NCI-H1092 (cell line): ENCODE data around the gene EMSY.

Experiments used
- DNase-seq: peaks from one replicate; lab custom pipeline; 2025; lab: John Stamatoyannopoulos, UW

The EMSY gene

DNA sequence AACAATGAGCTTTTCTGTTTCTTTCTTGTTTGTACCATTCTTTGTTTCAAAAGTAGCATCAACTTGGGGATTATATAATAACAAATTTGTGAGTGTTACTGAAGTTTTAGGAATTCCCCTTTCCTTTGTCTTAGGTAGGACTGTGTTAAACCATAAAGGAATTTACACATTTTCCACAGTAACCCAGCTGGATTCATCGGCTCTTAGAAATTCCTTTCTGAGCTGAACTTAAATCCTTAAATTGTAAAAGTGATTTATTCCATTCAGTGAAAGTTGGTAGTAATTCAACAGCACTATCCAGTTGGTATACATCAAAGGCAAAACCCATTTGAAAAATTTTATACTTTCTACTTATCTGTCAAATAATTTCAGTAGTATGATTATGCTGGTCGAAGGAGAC lies 11.8 kb downstream of the EMSY start:
- no peak for DNase-seq

DNA sequence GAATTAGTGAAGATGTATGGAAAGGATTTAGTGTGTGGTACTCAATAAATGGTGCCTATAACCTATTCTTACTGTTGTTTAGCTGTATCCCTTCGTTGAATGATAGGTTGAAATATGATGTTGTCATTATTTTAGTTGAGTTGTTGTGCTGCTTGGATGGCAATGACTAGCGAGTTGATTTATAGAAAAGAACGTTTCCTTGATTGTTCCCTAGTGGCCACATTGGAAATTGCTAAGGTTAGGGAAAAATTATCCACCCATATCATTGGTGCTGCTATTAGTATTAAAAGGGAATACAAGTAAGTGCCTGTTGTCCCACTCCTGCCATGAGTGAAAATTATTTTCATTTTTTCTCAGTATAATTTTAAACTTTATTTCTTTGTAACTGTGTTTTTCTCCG lies 14.5 kb downstream of the EMSY start:
- no peak for DNase-seq

DNA sequence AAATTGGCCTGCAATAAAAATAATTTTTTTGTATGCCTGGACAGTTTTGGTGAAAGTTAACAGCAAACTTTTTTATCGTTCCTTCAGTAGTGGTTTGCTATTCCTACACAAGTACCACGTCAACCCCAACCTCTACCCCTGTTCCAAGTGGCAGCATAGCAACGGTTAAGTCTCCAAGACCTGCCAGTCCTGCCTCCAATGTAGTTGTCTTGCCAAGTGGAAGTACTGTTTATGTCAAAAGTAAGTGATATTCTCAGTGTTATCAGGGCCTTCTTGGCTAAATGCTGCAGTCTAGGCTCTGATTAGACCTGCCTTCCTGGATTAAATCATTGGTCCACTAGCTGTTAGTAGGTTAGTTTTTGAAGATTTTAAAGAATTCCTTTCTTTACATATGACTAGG lies 15.0 kb downstream of the EMSY start:
- DNase-seq = no peak

DNA sequence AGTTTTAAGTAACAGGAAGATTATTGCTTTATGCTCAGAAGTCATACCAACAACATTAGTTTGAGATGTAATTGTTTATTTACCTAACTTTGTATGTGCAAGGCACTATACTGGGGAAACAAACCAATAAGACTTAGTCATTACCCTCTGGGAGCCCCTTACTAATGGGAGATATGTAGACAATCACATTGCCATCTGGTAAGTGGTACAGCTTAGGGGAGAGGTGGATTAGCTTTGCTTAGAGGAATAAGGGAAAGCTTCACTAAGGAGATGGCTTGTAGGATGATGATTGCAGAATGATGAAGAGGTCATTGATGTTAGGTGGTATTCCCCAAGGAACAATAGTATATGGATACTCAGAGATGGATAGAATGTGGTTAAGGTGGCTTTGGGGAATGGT lies 17.5 kb downstream of the EMSY start:
- no peak for DNase-seq

DNA sequence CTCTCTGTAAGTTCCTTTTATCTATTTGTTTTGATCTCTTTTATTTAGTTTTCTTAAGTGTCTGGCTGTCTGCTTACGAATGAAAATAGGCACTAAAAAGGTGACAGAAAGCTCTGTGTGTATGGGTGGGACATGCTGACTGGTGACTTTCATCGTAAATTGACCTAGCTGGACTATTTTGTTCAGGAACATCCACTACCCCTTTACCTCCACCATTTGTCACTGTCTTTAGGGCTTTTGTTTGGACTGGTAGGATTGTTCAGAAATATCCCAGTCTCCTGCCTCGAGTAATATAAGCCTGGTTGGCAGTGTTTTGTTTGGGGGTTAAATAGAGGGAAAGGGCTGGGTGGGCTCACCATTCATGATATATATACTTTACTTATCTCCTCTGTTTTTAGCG lies 20.9 kb downstream of the EMSY start:
- DNase-seq = no peak

DNA sequence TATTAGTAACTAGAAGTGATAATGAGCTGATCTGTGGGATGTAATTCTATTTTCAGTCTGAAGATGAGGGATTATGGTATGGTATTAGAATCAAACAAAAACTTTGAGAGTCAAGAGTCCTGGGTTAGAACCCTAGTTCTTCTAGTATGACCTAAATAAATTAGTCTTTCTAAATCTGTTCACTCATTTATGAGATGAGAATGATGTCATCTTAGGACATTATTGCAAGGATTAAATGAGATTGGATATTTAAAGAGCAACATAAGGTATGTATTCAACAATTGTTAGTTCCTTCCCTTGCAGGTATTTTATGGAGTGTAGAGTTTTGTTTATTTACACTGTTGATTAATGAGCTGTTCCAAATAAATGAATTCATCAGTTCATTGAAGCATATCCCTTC lies 21.8 kb downstream of the EMSY start:
- DNase-seq = no peak

DNA sequence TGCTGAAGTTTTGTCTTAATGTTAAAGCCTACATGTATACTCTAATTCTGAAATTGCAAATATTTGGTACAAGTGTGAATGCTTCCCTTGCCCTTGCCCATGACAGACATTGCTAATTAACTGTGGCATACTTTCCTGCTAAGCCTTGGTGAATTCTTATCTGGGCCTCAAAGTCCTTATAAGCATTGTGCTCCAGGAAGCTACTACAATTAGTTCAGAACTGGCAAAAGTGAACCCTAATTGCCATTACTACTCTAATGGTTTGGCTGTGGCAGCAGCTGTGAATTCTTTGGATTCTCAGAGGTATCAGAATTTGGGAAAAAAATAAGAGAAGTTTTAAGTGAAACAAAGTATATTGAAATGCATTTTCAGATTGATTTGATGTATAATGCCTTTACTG lies 24.3 kb downstream of the EMSY start:
- DNase-seq = no peak

DNA sequence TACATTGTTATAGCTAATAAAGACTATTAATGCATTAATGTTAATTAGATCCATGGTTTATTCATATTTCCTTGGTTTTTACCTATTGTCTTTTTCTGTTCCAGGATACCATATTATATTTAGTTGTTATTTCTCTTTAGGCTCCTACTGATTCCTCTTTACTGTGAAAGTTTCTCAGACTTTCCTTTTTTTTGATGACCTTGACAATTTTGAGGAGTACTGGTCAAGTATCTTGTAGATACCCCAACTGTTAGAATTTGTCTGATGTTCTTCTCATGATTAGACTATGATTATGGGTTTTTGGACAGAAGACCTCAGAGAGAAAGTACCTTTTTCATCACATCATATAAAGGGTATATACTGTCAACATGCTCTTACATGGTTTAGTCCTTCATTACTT lies 26.6 kb downstream of the EMSY start:
- no peak for DNase-seq

DNA sequence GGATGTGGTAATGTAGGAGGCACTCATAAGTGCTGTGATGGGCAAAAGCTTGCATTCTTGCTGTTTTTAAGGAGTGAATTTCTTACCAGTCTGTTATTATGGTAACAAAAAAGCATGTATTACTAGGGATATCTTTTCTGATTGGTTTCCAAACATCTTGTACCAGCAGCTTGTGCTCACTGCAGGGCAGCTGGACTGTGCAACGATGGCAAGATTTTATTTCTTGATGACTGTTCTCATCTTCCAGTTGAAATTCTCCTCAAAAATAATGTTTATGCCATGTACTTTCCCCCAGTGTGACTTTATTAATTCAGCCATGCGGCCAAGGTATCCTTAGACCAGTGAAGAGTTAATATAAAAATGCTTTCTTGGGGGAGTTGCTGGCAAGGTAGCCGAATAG lies 35.4 kb downstream of the EMSY start:
- no peak for DNase-seq

DNA sequence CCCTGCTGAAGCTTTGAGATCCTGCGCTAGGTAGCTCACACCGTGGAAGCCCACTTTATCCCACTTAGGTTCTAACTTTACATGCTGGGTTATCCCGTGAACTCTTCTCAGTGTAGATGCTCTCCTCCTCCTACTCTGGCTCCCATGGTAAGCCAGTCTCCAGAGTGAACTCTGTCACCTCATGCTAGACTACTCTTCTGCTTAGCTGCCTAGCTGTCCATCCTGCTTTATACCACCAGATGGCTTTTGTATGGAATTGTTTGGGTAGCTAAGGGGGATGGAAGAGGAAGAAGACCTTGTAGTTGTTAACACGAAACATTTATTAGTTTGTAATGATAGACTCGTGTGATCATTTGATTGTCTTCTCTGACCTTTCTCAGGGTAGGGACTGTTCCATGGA lies 46.8 kb downstream of the EMSY start:
- DNase-seq = no peak

DNA sequence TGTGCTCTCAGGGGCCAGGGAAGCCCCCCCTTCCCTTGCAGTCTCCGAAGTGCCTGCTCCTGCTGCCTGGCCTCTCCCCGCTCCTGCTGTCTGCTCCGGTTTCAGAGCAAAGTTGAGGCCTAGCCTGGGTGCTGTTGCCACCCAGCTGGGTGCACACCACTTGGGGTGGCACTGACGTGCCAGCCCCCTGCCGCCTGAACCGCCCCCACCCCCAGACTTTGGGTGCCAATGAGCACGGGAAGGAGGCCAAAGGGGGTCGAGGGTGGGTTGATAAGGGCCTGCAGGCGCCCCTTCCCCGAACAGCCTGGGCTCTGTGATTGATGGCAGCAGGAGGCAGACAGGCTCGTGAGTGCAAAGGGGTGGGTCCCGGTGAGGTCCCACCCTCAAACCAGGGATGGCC lies 48.2 kb downstream of the EMSY start:
- DNase-seq = no peak

DNA sequence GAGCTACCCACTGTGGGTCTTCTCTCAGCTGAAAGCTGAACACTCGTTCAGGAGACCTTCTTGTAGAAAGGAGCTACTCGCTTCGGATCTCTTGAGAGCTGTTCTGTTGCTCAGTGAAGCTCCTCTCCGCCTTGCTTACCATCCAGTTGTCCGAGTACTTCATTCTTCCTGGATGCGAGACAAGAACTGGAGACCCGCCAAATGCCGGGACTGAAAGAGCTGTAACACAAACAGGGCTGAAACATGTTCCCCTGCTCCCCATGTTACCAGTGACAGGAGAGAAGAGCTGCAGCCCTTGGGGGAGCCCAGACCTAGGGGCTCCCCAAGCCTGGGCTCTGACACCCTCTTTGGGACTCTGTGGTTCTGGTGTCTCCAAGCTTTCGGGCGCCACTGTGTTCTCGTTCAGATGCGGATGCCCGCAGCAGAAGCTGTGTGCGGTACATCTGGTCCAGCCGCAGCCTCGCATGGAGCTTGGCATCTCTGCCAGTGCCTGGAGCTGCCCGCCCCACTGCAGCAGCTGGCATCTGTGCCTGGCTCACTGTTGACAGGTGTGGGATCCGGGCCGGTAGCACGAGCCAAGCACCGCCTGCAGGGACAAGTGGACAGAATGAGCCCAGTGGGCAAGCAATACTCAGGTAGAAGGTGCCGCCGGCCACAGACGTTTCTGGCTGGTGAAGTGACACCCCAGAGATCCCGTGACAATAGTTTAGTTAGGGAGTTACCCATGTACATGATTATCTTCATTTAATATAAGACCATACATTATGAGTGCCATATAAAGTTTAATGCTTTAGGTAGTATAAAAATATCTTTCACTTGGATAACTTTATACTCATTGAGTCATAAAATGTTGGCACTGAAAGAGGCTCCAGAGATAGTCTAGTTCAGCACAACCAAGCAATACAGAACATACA lies 49.1 kb downstream of the EMSY start:
- DNase-seq = no peak

DNA sequence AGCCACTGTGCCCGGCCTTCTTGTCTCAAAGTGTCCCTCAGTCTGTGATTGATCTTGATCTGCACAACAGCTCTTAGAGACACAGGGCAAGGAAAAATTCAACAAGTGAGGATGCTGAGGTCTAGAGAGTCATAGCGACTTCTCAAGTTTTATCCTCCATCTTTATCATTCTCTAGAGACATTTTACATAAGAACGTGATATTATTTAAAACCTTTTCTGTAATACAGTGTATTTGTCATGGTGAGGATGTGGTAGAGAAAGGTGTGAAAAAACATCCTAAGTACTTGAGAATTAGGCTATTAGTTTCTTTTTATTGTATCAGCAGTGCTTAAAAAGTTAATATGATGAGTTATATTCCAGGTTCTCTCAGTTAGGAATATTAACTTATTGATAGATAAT lies 50.2 kb downstream of the EMSY start:
- DNase-seq = no peak

DNA sequence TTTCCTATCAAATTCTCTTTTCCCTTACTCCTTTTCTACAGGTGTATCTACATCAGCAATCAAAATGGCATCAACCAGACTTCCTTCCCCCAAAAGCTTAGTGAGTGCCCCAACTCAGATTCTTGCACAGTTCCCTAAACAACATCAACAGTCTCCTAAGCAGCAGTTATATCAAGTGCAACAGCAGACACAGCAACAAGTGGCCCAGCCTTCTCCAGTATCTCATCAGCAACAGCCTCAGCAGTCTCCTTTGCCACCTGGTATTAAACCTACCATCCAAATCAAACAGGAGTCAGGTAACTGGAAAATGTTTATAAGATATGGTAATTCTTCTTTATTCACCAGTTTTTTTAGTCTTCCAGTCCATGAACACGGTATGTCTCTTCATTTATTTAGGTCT lies 51.4 kb downstream of the EMSY start:
- DNase-seq = no peak

DNA sequence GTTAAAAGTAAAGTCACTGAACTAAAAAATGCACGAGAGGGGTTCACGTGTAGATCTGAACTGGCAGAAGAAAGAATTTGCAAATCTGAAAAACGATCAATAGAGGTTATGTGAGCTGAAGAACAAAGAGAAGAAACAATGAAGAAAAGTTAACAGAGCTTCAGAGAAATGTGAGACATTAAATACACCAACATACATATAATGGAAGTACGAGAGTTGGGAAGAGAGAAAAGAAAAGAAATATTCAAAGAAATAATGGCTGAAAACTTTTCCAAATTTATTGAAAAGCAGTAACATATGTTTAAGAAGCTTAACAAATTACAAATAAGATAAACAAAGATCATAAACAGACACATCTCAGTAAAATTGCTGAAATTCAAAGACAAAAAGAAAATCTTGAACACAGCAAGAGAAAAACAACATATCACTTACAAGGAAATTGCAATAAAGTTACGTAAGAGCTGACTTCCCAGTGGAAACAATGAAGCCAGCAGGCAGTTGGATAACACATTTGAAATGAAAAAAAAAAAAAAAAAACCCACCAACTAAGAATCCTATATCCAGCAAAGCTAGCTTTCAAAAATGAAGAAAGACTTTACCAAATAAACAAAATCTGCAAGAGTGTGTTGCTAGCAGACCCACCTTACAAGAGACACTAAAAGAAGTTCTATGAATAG lies 56.8 kb downstream of the EMSY start:
- no peak for DNase-seq

DNA sequence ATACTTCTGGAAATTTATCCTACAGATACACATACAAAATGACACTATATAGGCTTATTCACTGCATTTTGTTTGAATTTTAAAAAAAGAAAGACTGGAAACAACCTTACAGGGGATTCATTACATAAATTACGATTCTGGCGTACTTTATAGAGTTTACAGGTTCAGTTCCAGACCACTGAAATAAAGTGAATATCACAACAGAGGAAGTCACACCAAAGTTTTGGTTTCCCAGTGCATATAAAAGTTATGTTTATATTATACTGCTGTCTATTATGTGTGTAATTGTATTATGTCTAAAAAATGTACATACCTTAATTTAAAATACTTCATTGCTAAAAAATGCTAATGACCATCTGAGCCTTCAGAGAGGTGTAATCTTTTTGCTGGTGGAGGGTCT lies 62.0 kb downstream of the EMSY start:
- no peak for DNase-seq

DNA sequence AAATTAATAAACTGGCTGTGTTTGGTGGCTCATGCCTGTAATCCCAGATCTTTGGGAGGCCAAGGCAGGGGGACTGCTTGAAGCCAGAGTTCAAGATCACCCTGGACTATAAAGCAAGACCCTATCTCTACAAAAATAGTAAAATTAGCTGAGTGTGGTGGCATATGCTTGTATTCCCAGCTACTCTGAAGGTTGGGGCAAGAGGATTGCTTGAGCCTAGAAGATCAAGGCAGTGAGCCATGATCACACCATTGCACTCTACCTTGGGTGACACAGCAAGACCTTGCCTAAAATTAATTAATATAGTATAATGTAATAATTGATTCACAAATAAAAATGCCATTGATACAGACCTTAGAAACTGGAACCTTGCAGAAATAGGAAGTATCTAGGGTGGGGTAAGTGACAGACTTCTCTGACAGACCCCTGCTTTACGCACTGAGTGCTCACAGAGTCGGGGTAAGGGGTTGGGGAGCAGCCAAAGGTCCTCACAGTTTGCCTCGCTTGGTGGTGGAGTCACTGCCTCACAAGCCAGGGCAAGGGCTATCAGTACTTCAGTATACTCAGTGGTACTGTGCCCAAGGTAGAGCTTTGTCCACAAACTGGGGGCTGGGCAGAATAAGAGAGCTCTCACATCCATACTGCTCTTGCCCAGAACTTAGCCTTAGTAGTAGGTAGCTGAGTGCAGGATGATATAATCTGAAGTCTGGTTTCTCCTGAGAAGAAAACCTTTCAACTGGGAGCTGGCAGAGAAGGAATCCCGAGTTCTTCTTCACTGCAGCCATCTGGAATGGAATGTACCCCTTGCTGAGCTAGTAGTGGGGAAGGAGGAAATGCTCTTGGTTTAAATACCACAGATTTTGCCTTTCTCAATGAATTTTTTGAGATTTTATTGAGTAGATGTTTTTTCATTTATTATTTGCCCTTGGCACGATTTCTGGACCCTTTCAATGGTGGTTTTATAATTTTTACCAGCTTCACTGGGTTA lies 65.5 kb downstream of the EMSY start:
- no peak for DNase-seq

DNA sequence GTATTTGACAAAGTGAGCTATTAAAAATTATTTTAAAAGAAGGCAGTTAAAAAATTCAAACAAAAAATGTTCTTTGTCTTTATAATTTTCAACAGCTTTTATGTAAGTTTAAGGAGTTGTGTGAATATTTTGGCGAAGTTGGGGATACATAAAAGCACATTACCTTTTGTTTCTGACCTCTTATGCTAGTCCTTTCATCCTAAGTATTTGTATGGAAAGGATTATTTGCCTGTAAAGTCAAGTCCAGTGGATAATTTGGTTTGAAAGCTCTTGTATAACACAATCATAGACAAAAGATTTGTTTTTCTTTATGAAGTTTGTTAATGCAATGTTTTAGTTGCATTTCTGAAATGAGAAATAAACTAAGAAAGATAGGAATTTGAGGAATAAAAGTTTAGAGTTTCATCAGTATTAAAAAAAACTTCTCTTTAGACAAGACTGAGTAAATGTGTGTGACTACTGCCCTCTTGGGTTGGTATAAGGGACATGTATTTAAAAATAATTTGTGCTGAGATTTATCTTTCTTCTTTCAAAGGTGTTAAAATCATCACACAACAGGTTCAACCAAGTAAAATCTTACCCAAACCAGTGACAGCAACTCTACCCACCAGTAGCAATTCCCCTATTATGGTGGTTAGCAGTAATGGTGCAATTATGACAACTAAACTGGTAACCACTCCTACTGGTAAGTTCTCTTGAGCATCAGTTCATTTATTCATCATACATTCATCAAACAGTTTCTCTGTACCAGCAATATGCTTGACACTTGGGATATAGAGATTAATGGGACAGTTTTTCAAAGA lies 68.2 kb downstream of the EMSY start:
- DNase-seq = no peak

DNA sequence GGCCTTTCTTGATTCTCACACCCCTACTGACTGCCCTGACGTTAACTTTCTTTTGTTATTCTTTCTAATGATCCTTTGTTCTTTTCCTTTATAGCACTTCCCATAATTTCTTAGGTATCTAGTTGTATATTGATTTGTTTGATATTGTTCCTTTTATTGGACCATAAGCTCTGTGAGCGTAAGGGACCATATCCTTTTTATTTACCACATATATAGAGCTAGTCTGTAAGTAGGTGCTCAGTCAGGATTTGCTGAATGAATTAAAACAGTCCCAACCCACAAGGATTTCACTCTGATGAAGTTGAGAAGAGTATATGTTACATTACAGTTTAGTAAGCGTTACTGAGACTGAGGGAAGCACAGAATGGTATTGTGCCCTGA lies 68.8 kb downstream of the EMSY start:
- DNase-seq = no peak

DNA sequence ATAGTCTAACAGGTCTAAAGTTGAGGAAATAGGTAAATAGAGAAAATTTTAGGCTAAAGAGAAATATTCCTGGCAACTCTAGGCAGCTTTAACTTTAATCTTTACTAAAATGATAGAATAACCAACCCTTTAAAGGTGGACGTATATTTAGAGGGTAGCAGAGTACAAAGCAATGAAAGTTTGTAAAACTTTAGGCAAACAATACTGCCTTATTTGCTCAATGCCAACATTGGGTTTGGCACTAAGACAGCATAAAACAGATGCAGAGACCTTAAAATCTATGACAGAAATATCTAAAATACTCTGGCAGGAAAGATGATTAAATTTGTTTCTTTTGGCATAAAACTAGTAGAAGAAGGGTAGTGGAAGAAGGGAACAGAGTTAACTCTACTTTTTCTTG lies 70.7 kb downstream of the EMSY start:
- DNase-seq = no peak

DNA sequence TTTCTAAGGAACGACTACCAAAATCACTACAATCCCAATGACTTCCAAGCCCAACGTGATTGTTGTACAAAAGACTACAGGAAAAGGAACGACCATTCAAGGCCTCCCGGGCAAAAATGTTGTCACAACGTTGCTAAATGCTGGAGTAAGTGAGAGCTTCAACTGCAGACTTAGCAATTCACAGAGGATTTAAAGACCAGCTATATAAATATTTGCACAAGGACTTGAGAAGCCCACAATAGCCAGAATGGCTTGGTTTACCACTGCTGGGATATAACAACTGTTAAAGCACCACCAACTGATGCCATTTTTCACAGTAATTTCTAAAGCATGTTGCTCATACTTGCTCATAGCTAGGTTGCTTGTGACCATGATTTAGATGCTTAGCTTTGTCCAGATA lies 78.3 kb downstream of the EMSY start:
- DNase-seq = peak; percentile 29
